NB4 (cell line): Measurements from ENCODE around the gene HAGHL.
A peak's percentile ranks its signal among the peaks of the same experiment; 100 is the strongest.
"Not testable (repeated sequence)": the region's sequence is repeated elsewhere in the genome, so short reads cannot be mapped to it uniquely, and the experiment has no call there.

Experiments used
- DNase-seq: peaks from one replicate; pipeline ENCODE4 v3.0.0; 2010; ENCODE audit warnings: low read depth
- H3K4me3 ChIP-seq: one replicate; pipeline ENCODE4 v1.5.1; 2011; ENCODE audit warnings: mild to moderate bottlenecking, low read depth, low read length, moderate library complexity
- CTCF ChIP-seq: IDR thresholded peaks from one replicate; pipeline ENCODE4 v1.5.1; 2012; ENCODE audit warnings: low read depth, low read length
- MAX ChIP-seq: IDR thresholded peaks from 2 replicates; pipeline ENCODE4 v1.6.1; 2011; ENCODE audit warnings: low read depth, low read length
- MYC ChIP-seq: IDR thresholded peaks from 2 replicates; pipeline ENCODE4 v1.6.1; 2011; ENCODE audit warnings: low read depth, low read length
- POLR2A ChIP-seq: IDR thresholded peaks from 2 replicates; pipeline ENCODE4 v1.6.1; 2011; ENCODE audit warnings: mild to moderate bottlenecking; ENCODE audit not compliant: insufficient read length; ENCODE audit errors: extremely low read depth

The HAGHL gene

GRCh38 chr16:711084-711483 is 15.8 kb upstream of the HAGHL start:
- no peak for DNase-seq
- no peak for TF ChIP-seq MYC
- TF ChIP-seq MAX, result no peak
- TF ChIP-seq POLR2A, result no peak
- no peak for TF ChIP-seq CTCF
- no peak overlapping the region for H3K4me3 ChIP-seq

- peak; percentile 69 for DNase-seq
- TF ChIP-seq CTCF (peak; percentile 58), MAX (peak; percentile 36; the same call in 1 of the 2 replicates), MYC (no peak)
- H3K4me3 ChIP-seq, result no peak overlapping the region
These were observed 15.2 kb upstream of the HAGHL start for GRCh38 chr16:711548-712320.

- H3K4me3 ChIP-seq, result not testable (repeated sequence)
- peak; percentile 15 for TF ChIP-seq CTCF
- peak; percentile 56 for DNase-seq
These were observed 14.1 kb upstream of the HAGHL start for GRCh38 chr16:712740-713250.

- H3K4me3 ChIP-seq, result no peak overlapping the region
- TF ChIP-seq CTCF, result no peak
- no peak for TF ChIP-seq MYC
- no peak for TF ChIP-seq MAX
- TF ChIP-seq POLR2A, result no peak
- DNase-seq, result no peak
These were observed 12.8 kb upstream of the HAGHL start for GRCh38 chr16:714079-714478.

- DNase-seq, result peak; percentile 84
- TF ChIP-seq MYC (no peak), MAX (no peak), CTCF (no peak), POLR2A (no peak)
- no peak within 1 kb of the TSS for H3K4me3 ChIP-seq
These were observed 12.1 kb upstream of the HAGHL start, which contains the start of gene METRN for GRCh38 chr16:714558-715476. Gene METRN, plus strand, starts transcription at chr16:715118. Its CDS starts 172 bp downstream, at chr16:715290.
